SHP77 treated with DMSO at 0.1 percent for 48 hours (cell line): ENCODE measurements around the gene FAM53A.
"Not testable (repeated sequence)": the region's sequence is repeated elsewhere in the genome, so short reads cannot be mapped to it uniquely, and the experiment has no call there.

ENCODE experiments used
- DNase-seq: peaks from one replicate; lab custom pipeline; 2025; lab: John Stamatoyannopoulos, UW

Gene FAM53A

DNA sequence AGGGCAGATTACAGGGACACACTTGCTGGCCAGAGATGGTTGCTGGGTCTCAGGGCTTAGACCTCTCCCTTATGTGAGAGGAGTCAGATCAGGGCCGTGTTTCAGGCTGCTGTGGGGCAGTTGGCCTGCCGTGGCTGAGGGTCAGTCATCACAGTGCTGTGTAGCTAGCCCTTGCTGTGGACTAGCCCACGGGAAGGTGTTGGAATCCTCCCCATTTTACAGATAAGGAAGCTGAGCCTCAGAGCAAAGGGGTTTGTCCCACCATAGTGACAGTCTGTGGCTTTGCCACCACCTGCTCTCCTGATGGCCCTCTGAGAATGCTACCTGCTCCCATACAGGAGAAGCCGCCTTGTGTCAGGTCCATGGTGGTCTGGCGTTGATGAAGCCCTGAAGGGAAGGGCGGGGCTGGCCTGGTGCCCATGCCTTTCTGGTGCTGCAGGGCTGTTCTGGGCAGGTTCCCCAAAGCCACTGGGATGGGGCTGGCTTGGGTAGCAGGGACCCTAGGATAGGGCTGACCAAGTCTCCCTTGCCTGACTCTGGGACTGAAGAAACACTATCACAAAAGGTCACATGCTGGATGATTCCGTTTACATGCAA, 2.4 kb upstream of the FAM53A start:
- DNase-seq, result no peak

DNA sequence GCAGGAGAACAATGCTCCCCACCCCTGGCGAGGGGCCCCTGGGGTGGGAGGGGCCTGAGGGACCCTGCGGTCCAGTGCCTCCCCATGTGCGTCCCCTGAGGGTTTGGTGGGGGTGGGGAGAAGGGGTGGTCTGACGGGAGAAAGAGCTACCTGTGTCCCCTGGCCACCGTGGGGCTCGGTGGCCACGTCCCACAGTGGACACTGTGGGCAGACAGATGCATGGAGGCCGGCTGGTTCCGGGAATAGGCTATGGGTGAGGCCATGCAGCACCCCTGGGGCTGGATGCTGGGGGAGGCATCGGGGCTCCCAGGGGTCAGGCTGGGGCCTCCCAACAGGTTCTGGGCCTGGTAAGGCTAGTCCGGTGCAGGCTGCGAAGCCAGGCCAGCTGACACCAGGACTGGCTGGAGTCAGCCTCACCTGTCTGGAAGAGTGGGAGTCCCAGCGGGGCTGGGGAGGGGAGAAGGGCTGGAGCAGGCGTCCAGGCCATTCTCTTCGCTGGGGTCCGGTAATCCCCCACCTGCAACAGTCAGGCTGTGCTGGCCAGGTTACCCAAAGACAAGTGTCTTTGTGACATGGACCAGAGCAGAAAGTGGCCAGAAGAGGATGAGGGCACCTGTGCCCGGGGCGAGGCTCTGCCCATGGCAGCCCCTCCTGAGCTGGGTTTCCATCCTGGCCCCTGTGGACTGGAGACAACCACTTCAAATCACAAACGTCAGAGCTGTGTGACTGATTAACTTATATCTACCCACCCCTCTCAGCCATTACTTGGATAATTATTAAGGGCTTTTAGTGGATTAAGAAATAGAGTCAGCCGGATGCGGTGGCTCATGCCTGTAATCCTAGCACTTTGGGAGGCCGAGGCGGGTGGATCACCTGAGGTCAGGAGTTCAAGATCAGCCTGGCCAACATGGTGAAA, 1.4 kb upstream of the FAM53A start:
- DNase-seq, result no peak

DNA sequence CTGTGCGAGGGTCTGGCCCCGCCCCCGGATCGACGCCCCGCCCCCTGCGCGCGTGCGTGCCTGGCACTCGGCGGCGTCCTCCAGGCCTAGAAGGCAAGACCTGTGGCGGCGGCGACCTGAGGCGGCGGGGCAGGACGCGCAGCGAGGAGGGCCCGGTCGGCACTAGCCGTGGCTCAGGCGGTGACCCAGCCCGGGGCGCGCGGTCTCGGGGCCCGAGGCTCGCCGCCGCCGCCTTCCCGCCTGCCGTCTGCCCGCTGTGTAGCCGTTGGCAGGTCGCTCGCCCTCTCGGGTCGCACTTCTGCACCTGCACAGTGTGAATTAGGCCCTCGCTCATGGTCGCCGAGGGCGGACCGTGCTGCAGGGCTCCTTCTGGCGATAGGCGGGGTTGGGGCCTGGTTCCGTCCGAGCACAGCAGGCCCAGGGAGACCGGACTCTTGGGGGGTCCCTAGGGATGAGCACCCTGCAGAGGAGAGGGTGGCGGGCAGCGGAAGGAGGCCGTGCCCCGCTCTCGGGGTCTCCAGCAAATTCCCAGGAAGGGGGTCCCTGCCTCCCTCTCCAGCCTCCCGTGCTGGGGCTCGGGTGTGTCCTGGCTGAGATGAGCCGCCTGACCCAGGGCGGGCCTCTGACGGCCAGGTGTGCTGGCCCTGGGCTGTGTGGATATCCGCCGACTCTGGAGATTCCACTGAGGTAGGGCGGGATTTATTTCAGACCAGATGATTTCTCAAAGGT, 557 bp upstream of the FAM53A start:
- DNase-seq, result peak; percentile 13

DNA sequence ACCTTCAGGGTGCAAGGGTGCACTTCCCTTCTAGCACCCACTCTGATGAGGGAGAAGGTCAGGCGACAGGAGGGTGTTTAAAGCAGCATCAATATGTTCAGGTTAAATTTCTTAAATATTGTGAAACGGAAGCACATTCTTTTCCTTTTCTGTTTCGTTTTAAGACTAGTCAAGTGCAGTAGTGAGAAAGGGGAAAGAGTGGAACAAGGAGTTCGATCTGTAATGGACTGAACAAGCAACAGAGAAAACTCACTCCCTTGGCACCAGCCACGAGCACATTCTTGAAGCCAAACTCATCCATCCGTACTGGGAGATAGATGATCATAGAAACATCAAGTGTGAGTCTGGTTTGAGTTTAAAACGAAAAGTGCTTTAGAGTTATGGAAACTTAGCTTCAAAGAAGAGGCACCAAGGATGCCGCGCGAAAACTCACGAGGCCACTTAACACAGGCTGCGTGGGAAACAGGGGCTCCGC, 815 bp downstream of the FAM53A start:
- DNase-seq, result no peak

DNA sequence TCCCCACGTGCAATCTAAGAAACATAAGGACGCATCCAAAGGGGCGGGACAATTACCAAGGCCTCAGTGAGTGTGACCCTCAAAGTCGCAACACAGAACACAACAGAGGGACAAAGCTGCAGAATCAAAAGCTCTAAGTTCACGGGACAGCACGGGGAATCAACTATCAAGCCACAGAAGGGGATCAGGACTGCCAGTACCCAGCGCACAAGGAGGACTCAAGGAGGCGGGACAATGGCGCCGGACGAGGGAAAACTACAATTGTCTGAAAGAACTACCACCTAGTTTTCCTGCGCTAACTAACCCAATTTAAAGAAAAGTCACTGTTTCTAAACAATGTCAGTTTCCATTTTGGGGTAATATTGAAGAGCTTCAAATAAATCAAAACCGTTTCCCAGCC, 1.3 kb downstream of the FAM53A start:
- no peak for DNase-seq

DNA sequence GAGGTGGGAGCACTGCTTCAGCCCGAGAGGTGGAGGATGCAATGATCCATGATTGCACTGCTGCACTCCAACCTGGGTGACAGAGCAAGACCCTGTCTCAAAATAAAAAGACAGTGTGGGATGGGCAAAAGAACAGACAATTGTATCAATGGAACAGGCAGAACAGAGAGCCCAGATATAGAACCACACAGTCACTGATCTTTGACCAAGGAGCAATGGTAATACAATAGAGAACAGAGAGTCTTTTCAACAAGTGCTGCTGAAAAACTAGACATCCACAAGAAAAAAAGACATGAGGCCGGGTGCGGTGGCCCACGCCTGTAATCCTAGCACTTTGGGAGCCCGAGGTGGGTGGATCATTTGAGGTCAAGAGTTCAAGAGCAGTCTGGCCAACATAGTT, 5.9 kb downstream of the FAM53A start:
- no peak for DNase-seq

DNA sequence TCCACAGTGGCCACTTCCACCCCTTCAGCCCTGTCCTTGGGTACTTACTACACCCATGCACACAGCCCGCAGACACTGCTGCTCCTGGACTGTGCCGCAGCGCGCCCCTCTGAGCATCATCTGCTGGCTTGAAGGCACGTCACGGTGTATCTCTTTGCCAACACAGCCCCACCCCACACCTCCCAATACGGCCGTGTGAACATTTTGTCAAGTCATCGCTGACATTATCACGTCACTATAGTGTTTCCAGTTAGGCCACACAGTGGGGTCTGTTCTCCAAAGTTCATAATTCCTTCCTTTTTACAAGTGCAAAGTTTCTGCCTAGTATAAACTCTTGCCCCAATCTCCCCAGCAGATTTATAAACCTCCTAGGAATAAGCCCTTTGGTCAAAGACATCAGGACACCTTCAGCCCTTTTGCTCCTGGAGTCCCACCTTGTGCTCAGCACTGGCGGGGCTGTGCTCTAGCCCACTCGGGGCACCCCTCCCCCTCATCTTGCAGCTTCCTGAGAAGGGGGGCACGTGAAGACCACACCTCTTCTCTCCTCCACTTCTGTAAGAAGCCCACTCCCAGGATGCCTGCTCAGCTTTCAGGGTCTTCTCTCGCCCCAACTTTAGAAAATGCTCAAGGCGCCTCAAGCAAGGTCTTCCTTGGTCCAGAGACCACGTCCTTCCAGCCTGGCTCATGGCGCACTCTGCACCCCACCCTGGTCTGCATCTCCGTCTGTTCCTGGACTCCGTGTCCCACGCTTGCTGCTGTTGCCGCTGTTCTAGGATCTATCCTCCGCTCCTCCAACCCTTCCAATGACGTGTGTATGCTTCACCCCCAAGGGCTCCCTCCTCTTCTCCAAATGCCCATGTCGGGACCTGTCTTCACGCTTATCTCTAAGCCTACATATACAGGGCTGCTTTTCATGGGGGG, 7.2 kb downstream of the FAM53A start:
- no peak for DNase-seq

DNA sequence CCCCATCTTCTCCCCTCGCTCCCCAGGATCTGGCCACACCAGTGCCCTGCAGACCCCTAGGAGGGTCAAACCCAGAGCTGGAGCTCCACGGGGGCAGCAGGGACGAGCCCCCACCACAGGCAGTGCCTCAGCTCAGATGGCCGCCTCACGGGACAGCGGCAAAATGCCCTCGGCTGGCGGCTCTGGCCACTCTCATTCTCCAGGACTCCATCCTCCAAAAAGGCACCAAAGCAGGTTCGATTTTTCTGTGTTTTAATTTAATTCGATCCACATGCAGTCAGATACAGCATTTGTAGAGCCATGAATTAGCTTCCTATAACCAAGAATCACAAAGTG, 8.3 kb downstream of the FAM53A start:
- no peak for DNase-seq

DNA sequence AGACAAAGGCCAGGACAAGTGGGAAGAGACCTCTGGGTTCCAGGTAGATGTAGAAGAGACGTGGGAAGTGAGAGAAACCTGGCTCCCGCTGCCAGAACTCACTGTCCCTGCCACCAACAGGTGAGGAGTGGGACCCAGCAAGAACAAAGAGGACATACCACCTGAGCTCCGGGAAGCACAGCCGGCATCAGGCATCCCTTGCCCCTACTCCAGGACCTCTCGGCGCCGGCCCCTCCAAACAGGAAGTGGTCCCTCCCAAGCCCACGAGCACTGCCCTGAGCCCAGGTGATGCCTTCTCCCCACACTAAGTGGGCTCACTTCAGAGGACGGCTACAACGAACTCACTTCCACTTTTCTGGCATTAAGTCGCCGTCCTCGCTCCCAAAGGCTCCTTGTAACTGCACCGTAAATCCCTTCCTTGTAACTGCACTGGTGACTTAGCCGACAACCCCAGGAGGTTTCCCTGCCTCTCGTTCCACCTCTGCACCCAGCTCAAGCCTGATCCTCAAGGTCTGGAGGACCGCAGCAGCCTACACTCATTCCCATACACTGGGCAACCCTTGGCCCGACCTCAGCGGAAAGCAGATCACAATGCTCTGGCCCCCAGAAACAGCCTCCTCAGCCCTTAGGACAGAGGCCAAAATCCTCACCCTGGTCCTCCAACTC, 8.8 kb downstream of the FAM53A start:
- no peak for DNase-seq

DNA sequence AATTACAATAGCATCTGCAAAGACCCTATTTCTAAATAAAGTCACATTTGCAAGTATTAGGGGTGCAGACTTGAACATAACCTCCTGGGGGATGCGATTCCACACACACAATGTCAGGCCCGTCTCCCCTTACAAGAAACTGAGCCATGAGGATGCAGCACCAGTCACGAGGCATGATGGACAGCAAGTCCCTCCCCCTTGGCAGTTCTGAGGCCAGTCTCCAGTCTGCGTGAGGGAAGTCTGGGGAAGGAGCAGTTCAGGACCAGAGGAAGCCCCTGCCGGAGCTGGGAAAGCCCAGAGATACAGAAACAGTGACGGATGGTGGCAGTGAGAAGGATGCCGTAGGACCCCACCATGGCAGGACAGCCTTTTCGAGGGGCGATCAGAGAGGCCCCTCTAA, 9.4 kb downstream of the FAM53A start:
- DNase-seq, result no peak

DNA sequence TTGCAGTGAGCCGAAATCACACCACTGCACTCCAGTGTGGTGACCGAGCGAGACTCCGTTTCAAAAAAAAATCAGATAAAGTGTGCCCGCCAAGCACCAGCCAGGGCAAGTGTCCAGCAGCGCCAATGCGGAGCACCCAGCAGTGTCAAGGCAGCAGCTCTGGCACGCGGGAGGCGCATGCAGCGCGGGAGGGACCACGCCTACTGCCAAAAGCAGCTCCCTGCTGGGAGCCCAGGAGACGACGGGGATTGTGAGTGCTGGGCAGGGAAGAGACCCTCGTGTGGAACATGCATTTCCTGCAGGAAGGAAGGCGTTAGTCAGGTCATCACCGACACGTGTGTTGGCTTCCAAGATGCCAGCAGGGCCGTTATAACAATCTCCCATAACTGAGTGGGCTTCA, 10.4 kb downstream of the FAM53A start:
- DNase-seq, result no peak

DNA sequence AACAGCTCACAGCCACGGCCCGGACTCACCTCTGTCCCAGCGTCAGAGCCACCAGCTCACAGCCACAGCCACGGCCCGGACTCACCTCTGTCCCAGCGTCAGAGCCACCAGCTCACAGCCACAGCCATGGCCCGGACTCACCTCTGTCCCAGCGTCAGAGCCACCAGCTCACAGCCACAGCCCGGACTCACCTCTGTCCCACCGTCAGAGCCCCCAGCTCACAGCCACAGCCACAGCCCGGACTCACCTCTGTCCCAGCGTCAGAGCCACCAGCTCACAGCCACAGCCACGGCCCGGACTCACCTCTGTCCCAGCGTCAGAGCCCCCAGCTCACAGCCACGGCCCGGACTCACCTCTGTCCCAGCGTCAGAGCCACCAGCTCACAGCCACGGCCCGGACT, 13.1 kb downstream of the FAM53A start:
- DNase-seq, result not testable (repeated sequence)

DNA sequence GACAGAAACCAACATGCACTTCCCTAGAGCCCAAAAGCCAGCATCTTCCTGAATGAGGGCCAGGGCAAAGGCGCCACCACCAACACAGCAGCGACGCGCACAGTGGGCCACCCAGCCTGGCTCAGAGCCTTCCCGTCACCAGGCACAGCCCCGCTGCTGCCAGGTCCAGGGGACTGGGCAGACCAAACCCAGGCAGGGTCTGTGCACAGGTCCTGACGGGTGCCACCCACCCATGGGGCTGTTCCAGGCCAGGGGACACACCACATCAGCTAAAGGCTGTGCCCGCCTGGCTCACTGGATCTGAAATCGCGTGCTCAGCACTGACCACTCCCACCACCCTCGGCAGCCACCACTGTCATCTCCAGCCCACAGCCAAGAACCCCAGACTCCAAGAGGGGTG, 13.8 kb downstream of the FAM53A start:
- no peak for DNase-seq

DNA sequence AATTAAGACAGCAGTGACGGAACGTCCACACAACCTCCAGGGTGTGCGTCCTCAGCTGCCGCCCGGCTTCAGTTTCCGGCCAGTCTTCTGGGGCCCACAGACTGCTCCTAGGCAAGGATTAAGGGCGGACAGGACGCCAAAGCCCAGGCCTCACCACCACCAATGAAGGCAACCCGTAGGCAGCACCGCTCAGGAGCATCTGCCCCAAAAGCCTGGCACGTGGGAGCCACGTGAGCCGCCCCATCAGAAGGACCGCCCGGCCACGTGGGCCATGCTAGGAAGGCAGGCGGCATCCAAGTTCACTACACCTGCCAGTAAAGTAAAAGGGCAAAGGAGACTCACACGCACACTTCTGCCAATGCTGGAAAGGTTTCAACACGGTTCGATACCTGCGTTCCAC, 14.3 kb downstream of the FAM53A start:
- no peak for DNase-seq

DNA sequence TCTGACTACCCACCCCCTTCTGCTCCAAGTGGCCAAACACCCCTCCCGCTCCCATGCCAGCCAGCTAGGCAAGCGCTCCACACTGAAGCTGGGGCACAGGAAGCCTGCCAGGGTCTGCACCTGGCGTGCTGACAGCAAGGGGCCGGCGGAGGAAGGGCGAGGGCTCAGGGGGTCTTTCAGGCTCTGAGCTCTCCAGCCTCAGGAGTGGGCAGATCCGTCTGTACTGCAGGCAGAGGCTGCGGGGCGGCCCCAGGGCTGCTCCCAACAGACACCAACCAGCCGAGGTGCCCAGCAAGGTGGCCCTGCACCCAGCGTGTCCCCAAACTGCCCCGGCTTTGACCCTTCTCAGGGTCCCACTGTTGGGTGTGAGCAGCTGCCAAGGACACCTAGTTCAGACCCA, 14.8 kb downstream of the FAM53A start:
- no peak for DNase-seq

DNA sequence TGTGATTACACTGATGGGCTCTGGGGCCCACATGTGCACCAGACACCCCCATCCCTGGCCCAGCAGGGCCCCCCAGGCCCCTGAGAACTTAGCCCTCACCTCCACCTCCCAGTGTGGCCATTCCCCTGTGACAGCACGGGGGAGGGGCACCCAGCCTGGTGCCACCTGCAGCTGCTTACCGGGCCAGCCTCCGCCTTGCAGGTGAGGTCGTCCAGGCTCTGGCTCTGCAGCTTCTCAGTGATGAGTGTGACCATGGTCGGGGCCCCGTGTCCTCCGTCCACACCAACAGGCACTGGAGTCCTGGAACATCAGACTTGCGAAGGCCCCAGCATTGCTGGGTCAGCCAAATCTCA, 15.6 kb downstream of the FAM53A start:
- no peak for DNase-seq

DNA sequence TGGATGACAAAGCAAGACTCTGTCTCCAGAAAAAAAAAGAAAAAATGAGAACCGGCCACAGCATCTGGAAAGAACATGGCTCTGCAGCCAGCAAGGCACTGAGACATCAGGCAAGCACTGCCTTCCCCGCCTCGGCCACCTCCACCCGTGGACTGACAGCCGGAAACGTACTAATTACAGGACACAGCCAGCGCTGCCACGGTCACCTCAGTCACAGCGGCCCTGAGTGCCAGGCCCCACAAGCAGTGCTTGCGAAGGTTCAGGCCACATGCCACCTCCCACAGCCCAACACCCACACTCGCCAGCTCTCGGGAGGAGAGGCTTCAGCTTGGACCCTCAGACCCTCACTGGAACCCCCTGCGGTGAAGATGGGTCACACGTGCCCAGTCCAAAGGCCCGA, 16.8 kb downstream of the FAM53A start:
- DNase-seq, result no peak

DNA sequence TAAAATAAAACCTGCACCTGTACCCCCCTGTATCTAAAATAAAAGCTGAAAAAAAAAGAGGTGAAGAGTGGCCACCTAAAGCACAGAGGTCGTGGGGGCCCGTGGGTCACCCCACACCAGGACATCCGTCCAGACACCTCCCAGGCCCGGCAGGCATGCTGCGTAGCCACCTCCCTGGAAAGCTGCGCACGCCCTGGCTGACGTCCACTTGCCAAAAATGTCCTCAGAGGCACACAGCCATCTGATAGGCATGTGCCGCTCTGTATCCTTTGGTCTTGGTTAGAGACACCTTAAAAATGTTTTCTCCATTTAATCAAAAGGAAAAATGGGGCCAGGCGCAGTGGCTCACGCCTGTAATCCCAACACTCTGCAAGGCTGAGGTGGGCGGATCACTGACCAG, 17.7 kb downstream of the FAM53A start:
- DNase-seq, result no peak

DNA sequence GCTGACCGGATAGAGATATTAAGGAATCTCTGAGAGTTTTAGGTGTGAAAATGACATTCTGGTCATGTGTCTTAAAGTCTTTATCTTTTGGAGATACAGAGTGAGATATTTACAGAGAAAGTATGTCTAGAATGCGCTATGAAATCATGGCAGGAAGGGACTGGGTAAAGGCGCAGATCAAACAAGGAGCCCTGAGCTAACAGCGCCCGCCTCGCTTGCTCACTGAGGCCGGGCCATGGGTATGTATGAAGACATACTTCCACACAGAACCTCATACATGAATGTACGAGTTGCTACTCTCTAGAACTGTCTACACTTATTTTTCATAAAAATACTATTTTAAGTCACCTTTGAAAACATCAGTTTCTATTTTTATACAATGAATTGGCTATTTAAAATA, 20.0 kb downstream of the FAM53A start:
- no peak for DNase-seq

DNA sequence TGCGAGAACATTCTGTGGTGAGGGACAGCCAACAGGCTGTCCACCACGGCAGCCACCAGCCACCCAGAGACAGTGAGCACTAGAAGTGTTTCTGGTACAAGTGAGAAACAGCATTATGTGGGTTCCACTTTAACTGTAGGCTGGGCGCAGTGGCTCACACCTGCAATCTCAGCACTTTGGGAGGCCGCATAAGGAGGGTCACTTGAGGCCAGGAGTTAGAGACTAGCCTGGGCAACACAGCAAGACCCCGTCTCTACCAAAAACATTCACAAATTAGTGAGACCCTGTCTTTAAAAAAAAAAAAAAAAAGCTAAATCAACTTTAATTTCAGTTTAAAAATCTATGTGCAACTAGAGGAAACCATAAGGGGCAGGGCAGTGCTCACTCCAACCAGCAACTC, 20.6 kb downstream of the FAM53A start:
- DNase-seq, result no peak

DNA sequence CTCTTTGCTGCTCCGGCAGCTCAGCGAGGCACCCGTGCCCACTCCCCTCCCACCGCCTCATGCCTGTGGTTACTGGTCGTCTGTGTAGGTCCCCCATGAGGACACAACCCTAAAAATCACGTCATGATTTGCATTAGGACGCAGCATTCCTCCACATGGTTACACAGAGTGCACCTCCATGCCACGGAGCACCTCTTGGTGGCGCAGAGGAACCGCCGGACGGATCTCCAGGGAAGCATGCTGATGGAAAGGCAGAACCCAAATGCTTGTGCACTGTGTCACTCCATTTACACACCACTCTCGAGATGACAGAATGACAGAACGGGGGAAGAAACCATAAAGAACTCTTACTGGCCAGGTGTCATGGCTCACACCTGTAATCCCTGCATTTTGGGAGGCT, 22.4 kb downstream of the FAM53A start:
- no peak for DNase-seq
